GM18517 (cell line): ENCODE results near the gene ARL4C.
"Not testable (repeated sequence)": the region's sequence is repeated elsewhere in the genome, so short reads cannot be mapped to it uniquely, and the experiment has no call there.

Experiments used
- ATAC-seq: cut with Tn5 transposase; IDR thresholded peaks from one replicate; pipeline ENCODE4 v1.9.1; 2021; ENCODE audit warnings: mild to moderate bottlenecking, moderate library complexity; ENCODE audit not compliant: unreplicated experiment

ARL4C gene

GRCh38 chr2:234478121-234478858 lies 18.6 kb downstream of the ARL4C start:
- ATAC-seq: no peak

- ATAC-seq: no peak
Observed at GRCh38 chr2:234476766-234477165, 20.1 kb downstream of the ARL4C start.

GRCh38 chr2:234474654-234475053 lies 22.2 kb downstream of the ARL4C start:
- no peak for ATAC-seq

- ATAC-seq: no peak
Observed at GRCh38 chr2:234472155-234472554, 24.7 kb downstream of the ARL4C start.

GRCh38 chr2:234469972-234470371 lies 26.9 kb downstream of the ARL4C start:
- ATAC-seq: no peak

- ATAC-seq: no peak
Observed at GRCh38 chr2:234469251-234469845, 27.5 kb downstream of the ARL4C start.

- ATAC-seq: no peak
Observed at GRCh38 chr2:234468503-234468902, 28.4 kb downstream of the ARL4C start.

GRCh38 chr2:234467289-234467688 lies 29.6 kb downstream of the ARL4C start:
- no peak for ATAC-seq

- no peak for ATAC-seq
Observed at GRCh38 chr2:234464291-234464645, 32.6 kb downstream of the ARL4C start.

GRCh38 chr2:234463626-234464290 lies 33.1 kb downstream of the ARL4C start:
- no peak for ATAC-seq

GRCh38 chr2:234462218-234462992 lies 34.5 kb downstream of the ARL4C start:
- no peak for ATAC-seq

- ATAC-seq: no peak
Observed at GRCh38 chr2:234459401-234460009, 37.4 kb downstream of the ARL4C start.

GRCh38 chr2:234458466-234458865 lies 38.4 kb downstream of the ARL4C start:
- no peak for ATAC-seq

- ATAC-seq: no peak
Observed at GRCh38 chr2:234457421-234457820, 39.5 kb downstream of the ARL4C start.

- not testable (repeated sequence) for ATAC-seq
Observed at GRCh38 chr2:234455246-234455645, 41.6 kb downstream of the ARL4C start.

- ATAC-seq: no peak
Observed at GRCh38 chr2:234454433-234454832, 42.4 kb downstream of the ARL4C start.

GRCh38 chr2:234453216-234453615 lies 43.7 kb downstream of the ARL4C start:
- no peak for ATAC-seq

- ATAC-seq: no peak
Observed at GRCh38 chr2:234451852-234452625, 44.8 kb downstream of the ARL4C start.

- ATAC-seq: no peak
Observed at GRCh38 chr2:234451242-234451641, 45.6 kb downstream of the ARL4C start.

- ATAC-seq: no peak
Observed at GRCh38 chr2:234450431-234451124, 46.3 kb downstream of the ARL4C start.
